ENCODE results near the gene RXFP2.

Gene RXFP2

GRCh38 chr13:31843044-31843443 is 103.7 kb downstream of the RXFP2 start:
- DNase-seq = no peak

DNA sequence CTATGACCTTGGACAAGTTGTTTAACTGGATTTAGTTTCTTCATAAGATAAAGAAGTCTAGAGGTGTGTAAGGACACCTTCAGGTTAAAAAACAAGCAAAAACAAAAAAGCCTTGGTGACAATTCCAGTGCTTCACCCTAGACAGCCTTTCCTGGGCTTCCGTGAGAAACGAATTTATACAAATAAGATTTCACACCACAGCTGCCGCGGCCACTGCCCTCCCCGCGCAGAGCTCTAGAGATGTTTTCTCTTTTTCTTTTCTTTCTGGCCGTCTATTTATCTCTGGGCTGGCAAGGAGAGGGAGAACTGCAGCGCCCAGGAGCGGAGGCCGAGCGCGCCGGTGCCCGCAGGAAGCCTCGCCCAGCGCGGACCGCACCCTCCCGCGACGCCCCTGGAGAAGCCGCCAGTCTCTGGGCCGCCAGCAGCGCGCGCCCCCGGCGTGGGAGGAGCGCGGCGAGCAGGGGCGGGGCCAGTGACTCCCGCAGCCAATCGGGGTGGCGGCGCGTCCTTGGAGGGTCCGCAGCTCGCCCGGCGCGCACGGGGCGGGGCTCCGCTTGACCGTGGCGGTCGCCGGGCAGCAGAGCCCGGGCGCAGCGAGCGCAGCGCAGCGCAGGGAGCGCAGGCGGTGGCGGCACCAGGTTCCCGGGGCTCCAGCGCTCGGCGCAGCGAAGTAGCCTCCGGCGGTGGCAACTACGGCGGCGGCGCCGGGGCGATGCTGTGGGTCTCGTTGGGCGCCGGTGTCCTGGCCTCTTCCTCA is 107.0 kb downstream of the RXFP2 start:
- peak; percentile 93 for DNase-seq

- DNase-seq = peak; percentile 81
Observed at GRCh38 chr13:31846961-31847752, 107.8 kb downstream of the RXFP2 start.

GRCh38 chr13:31848621-31849020 is 109.3 kb downstream of the RXFP2 start:
- DNase-seq = no peak

DNA sequence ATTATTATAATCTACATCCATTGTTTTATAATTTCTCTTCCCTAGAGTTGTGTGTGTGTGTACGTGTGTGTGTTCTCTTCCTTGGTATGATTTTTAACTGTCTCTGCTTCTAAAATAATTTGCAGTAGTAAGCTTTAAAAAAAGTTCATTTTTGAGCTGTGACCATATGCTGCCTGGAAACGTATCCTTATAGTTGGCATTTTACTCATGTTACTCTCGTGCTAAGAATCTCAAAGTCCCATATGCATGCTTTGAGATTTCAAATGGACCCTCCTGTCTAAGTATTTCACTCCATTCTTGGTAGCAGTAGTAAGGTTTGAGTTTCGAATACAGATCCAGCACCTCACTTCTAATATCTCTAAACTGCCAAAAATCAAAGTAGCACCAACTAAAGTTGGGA is 109.9 kb downstream of the RXFP2 start:
- no peak for DNase-seq

GRCh38 chr13:31850041-31850555 is 110.8 kb downstream of the RXFP2 start:
- no peak for DNase-seq

DNA sequence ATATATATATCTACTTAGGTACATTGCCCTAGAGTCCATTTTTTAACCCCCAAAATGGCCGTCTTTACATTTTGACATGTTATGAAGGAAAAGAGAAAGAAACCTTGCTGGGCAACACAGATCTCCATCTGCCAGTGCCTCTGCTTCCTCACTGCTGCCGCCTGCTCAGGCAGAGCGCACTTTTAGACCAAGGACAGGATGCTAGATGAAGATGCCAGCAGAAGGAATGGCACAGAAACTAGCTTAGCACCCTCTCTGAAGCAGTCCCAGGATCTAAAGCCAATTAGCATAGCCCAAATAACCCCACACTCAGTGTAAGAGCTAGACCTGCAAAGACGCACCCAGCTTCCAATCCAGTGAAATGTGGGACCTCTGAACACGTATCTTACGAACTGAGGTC is 111.9 kb downstream of the RXFP2 start:
- no peak for DNase-seq

Data from NCI-H146 (cell line).